ENCODE measurements around the gene IGF2R.

Gene IGF2R

DNA sequence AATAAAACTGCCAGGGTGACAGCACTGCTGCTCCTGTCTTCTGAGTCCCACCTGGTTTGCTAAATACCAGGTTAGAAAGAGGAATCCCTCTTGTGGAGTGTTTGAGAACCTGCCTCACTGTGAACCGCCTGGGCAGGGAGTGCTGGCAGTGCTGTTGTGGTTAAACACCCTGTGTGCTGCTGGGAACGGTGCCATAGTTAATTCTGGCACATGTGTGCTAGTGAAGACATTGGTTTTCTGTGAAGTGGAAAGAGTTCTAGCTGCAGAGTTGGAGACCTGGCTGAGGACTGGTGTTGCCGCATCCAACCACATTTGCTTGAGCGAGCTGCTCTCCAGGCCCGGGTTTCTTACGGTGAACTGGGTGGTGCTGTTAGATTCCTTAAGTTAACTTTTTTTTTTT, 72.7 kb downstream of the IGF2R start:
- Histone ChIP-seq H3K79me2 (ENCODE audit: low read length) (no peaks in the 10 kb centered on the region), H3K4me2 (ENCODE audit: low read depth, low read length) (no peak overlapping the region), H3F3A (ENCODE audit: insufficient read depth, low read length) (no peaks in the 10 kb centered on the region), H3K27ac (ENCODE audit: low read length) (no peak overlapping the region), H3K4me3 (ENCODE audit: low read length) (no peak overlapping the region), H3K4me1 (ENCODE audit: low read length) (no peaks in the 10 kb centered on the region), H3K9me3 (replicated peaks; ENCODE audit: insufficient read depth, low read length) (no peaks in the 10 kb centered on the region), H3K27me3 (replicated peaks; ENCODE audit: insufficient read depth, low read length) (no peaks in the 10 kb centered on the region), H3K9ac (ENCODE audit: low read length) (no peak overlapping the region), H2AFZ (ENCODE audit: low read length) (no peak overlapping the region), H4K20me1 (ENCODE audit: insufficient read depth, low read length) (no peaks in the 10 kb centered on the region), H3K36me3 (replicated peaks; ENCODE audit: insufficient read depth, low read length) (no peaks in the 10 kb centered on the region), H3K9me2 (replicated peaks; ENCODE audit: insufficient read depth, low read length) (no peaks in the 10 kb centered on the region)
- DNase-seq = no peak
- TF ChIP-seq EZH2 (optimal IDR thresholded peaks at IDR 0.05; ENCODE audit: low read depth, low read length) = no peak
- no peak for TF ChIP-seq CTCF (IDR thresholded peaks at IDR 0.05; ENCODE audit: low read length)
- TF ChIP-seq EZH2phosphoT487 (IDR thresholded peaks at IDR 0.05; ENCODE audit: low read length) = no peak

DNA sequence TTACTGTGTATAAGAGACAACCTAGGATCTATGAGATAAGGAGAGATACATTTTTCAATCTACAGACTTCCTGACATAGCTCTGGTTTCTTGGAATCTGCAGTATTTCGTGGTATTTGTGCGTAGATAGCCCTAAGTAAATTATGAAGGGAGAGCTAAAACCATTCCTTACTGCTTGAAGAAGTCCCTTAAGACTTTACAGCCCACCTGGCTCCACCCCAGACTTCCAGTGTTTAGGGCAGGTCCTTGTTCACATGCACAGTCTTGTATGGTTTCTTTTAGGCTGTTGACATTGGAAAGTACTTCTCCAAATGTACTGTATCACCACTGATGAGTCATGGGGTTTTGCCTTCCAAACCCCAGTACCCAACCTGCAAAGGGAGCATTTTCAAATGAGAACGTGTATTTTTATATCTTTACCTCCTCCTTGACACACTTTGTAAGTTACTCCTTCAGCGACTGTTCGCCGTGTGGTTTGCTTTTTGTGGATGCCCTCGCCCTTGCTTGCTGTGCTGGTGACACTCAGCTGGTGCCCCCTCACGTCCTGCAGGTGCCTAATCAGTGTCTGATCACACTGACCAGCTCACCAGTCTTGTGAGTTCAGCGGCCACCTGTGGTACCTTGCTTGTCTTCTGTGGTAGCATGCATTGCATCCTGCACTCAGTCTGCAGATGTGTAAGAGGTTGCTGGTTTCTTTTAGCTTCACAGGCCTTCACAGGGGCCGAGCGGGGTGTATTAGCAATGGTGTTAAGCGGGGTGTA, 73.3 kb downstream of the IGF2R start:
- no peaks in the 10 kb centered on the region for H3K9me3 ChIP-seq (replicated peaks; ENCODE audit: insufficient read depth, low read length)
- H3K4me1 ChIP-seq (ENCODE audit: low read length) = no peaks in the 10 kb centered on the region
- no peak overlapping the region for H3K9ac ChIP-seq (ENCODE audit: low read length)
- no peaks in the 10 kb centered on the region for H3K79me2 ChIP-seq (ENCODE audit: low read length)
- H3K36me3 ChIP-seq (replicated peaks; ENCODE audit: insufficient read depth, low read length) = no peaks in the 10 kb centered on the region
- no peak overlapping the region for H2AFZ ChIP-seq (ENCODE audit: low read length)
- H3F3A ChIP-seq (ENCODE audit: insufficient read depth, low read length) = no peaks in the 10 kb centered on the region
- no peaks in the 10 kb centered on the region for H4K20me1 ChIP-seq (ENCODE audit: insufficient read depth, low read length)
- DNase-seq = no peak
- no peak overlapping the region for H3K27ac ChIP-seq (ENCODE audit: low read length)
- no peak overlapping the region for H3K4me3 ChIP-seq (ENCODE audit: low read length)
- H3K27me3 ChIP-seq (replicated peaks; ENCODE audit: insufficient read depth, low read length) = no peaks in the 10 kb centered on the region
- H3K9me2 ChIP-seq (replicated peaks; ENCODE audit: insufficient read depth, low read length) = no peaks in the 10 kb centered on the region
- no peak for TF ChIP-seq EZH2 (optimal IDR thresholded peaks at IDR 0.05; ENCODE audit: low read depth, low read length)
- no peak for TF ChIP-seq CTCF (IDR thresholded peaks at IDR 0.05; ENCODE audit: low read length)
- no peak for TF ChIP-seq EZH2phosphoT487 (IDR thresholded peaks at IDR 0.05; ENCODE audit: low read length)
- H3K4me2 ChIP-seq (ENCODE audit: low read depth, low read length) = no peak overlapping the region

DNA sequence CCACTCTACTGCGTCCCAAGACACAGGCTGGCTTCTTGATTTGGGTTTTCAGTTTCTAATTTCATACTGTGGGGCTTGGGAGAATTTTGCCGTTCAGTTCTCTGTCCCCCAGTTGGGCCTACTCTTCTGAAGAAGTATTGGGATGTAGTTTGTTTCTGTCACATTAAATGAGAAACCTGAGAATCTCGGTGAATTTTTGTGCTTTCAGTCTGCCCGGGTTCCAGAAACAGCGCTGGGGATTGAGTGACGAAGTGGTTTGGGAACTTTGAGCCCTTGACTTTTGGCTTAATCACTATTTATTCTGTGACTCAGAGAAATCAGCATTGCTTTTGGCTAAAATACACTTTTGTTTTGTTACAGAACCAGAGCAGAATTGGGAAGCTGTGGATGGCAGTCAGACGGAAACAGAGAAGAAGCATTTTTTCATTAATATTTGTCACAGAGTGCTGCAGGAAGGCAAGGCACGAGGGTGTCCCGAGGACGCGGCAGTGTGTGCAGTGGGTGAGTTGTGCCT, 74.0 kb downstream of the IGF2R start:
- Histone ChIP-seq H2AFZ (ENCODE audit: low read length) (no peak overlapping the region), H3K4me3 (ENCODE audit: low read length) (no peak overlapping the region), H3K9me3 (replicated peaks; ENCODE audit: insufficient read depth, low read length) (no peaks in the 10 kb centered on the region), H3K79me2 (ENCODE audit: low read length) (no peaks in the 10 kb centered on the region), H3K27ac (ENCODE audit: low read length) (no peak overlapping the region), H4K20me1 (ENCODE audit: insufficient read depth, low read length) (no peaks in the 10 kb centered on the region), H3F3A (ENCODE audit: insufficient read depth, low read length) (no peaks in the 10 kb centered on the region), H3K36me3 (replicated peaks; ENCODE audit: insufficient read depth, low read length) (no peaks in the 10 kb centered on the region), H3K9ac (ENCODE audit: low read length) (no peak overlapping the region), H3K27me3 (replicated peaks; ENCODE audit: insufficient read depth, low read length) (no peaks in the 10 kb centered on the region), H3K9me2 (replicated peaks; ENCODE audit: insufficient read depth, low read length) (no peaks in the 10 kb centered on the region), H3K4me1 (ENCODE audit: low read length) (no peaks in the 10 kb centered on the region), H3K4me2 (ENCODE audit: low read depth, low read length) (no peak overlapping the region)
- DNase-seq = no peak
- TF ChIP-seq EZH2 (optimal IDR thresholded peaks at IDR 0.05; ENCODE audit: low read depth, low read length) (no peak), CTCF (IDR thresholded peaks at IDR 0.05; ENCODE audit: low read length) (no peak), EZH2phosphoT487 (IDR thresholded peaks at IDR 0.05; ENCODE audit: low read length) (no peak)

All from MM.1S (cell line).